ENCODE results near the gene IQCC. TPM values are rescaled to one million over a fixed set of nuclear protein-coding genes. Genes with fewer than 3 reads are reported as not detected.
A peak's percentile ranks its signal among the peaks of the same experiment; 100 is the strongest.

The IQCC gene
- total RNA-seq, 4 donors from 2014 or later, result 0.88 to 8.3 (median 2.6) TPM

DNA sequence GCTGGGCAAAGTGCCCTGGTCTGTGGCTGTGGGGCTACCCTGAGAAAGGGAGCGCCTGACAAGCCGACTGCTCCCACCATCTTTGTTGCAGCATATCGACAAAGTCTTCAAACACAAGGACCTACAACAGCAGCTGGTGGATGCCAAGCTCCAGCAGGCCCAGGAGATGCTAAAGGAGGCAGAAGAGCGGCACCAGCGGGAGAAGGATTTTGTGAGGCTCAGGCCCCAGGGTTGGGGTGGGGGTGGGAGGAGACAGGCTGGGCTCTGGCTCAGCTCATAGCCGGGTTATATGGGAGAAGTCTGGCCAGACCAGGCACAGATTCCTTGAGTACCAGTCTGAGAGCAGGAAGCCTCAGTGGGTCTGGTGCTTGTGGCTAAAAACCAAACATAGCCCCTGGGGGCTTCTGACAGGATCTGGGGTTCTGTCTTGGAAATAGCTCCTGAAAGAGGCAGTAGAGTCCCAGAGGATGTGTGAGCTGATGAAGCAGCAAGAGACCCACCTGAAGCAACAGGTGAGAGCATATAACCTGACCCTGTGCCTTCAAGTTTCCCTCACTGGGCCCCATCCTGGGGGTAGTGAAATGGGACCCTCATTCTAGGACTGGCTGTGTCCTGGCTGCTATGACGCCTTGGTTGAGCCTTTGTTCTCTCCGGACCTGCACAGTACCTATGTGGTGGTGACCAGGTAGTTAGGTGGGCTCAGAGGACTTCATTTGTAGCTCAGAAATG lies 13.1 kb upstream of the IQCC start:
- Histone ChIP-seq H3K9me3 (no peaks in the 10 kb centered on the region), H3K27me3 (no peaks in the 10 kb centered on the region), H3K4me1 (no peaks in the 10 kb centered on the region), H3K4me3 (no peak overlapping the region), H3K27ac (no peak overlapping the region), H3K36me3 (peaks cover 0 to 100% (median 4%) of the 10 kb centered on the region in 3 donors)
- TF ChIP-seq POLR2A (IDR thresholded peaks at IDR 0.05), result no peak
- TF ChIP-seq, protein P1, sequence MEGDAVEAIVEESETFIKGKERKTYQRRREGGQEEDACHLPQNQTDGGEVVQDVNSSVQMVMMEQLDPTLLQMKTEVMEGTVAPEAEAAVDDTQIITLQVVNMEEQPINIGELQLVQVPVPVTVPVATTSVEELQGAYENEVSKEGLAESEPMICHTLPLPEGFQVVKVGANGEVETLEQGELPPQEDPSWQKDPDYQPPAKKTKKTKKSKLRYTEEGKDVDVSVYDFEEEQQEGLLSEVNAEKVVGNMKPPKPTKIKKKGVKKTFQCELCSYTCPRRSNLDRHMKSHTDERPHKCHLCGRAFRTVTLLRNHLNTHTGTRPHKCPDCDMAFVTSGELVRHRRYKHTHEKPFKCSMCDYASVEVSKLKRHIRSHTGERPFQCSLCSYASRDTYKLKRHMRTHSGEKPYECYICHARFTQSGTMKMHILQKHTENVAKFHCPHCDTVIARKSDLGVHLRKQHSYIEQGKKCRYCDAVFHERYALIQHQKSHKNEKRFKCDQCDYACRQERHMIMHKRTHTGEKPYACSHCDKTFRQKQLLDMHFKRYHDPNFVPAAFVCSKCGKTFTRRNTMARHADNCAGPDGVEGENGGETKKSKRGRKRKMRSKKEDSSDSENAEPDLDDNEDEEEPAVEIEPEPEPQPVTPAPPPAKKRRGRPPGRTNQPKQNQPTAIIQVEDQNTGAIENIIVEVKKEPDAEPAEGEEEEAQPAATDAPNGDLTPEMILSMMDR (IDR thresholded peaks at IDR 0.05), result no peak
- peak in 1 of 3 donors; percentile 25 for DNase-seq

DNA sequence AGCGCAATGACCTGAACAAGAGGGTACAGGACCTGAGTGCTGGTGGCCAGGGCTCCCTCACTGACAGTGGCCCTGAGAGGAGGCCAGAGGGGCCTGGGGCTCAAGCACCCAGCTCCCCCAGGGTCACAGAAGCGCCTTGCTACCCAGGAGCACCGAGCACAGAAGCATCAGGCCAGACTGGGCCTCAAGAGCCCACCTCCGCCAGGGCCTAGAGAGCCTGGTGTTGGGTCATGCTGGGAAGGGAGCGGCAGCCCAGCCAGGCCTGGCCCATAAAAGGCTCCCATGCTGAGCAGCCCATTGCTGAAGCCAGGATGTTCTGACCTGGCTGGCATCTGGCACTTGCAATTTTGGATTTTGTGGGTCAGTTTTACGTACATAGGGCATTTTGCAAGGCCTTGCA lies 10.5 kb upstream of the IQCC start:
- DNase-seq, result no peak
- peaks cover 0 to 10% (median 0%) of the 10 kb centered on the region in 4 donors for H3K4me1 ChIP-seq
- no peaks in the 10 kb centered on the region for H3K27me3 ChIP-seq
- no peak overlapping the region for H3K4me3 ChIP-seq
- TF ChIP-seq POLR2A (IDR thresholded peaks at IDR 0.05), result no peak
- TF ChIP-seq, protein P1 (IDR thresholded peaks at IDR 0.05), result no peak
- peaks cover 0 to 83% (median under 1%) of the 10 kb centered on the region in 3 donors for H3K36me3 ChIP-seq
- H3K9me3 ChIP-seq, result no peaks in the 10 kb centered on the region
- H3K27ac ChIP-seq, result no peak overlapping the region

DNA sequence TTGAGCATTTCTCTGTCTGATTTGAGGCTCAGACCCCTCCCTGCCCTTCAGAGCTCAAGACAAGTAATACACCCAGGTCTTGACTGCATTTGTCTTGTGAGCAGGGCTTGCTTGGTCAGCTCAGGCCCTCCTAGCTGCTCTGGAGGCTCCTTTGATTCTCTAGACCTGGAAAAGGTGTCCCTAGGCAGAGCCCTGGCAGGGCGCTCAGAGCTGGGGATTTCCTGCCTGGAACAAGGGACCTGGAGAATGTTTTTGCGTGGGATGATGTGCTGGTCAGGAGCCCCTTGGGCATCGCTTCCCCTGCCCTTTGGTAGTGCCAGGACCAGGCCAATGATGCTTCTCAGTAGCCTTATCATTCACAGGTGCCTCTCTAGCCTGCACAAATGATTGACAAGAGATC lies 9.9 kb upstream of the IQCC start:
- Histone ChIP-seq H3K4me3 (no peak overlapping the region), H3K27ac (no peak overlapping the region), H3K4me1 (peaks cover 0 to 11% (median 0%) of the 10 kb centered on the region in 4 donors), H3K36me3 (peaks cover 0 to 78% (median 0%) of the 10 kb centered on the region in 3 donors), H3K9me3 (no peaks in the 10 kb centered on the region), H3K27me3 (no peaks in the 10 kb centered on the region)
- TF ChIP-seq POLR2A (IDR thresholded peaks at IDR 0.05), result no peak
- TF ChIP-seq, protein P1 (IDR thresholded peaks at IDR 0.05), result no peak
- DNase-seq, result no peak

DNA sequence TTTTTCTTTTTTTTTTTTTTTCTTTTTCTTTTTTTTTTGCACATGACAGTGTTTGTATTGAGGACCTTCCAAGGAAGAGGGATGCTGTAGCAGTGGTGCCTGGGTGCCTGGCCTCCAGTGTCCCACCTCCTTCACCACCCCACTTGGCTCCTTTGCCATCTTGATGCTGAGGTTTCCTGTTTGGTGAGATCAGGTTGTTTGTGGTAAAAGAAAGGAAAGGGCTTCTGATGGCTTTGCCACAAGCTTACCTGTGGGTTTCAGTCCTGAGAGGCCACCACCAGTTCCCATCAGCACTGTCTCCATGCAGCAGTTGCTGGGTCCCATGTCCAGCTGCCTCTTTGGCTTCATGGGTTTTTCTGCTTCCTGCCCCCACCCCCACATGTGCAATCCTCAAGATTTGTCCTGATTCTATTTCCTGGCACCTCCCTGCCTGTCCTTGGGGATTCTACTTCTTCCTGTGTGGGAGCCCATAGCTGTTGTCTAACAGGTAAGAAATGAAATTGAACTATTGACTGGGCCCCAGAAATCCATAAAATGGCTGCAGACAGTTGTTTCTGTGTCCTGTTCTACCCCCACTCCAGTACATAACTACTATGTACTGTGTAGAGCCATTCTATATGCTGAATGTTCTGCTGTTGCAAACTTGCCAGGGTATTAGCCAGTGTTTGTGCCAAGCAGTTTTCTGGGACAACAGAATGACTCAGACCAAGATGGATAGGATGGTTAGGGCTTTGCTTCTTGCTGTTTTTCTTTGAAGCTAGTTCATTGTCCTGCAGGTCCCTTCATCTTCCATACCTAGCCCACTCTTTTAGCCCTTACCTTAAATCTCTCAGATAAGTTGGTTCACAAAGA lies 9.3 kb upstream of the IQCC start:
- H3K27me3 ChIP-seq, result no peaks in the 10 kb centered on the region
- TF ChIP-seq, protein P1 (IDR thresholded peaks at IDR 0.05), result no peak
- no peak for TF ChIP-seq POLR2A (IDR thresholded peaks at IDR 0.05)
- no peaks in the 10 kb centered on the region for H3K9me3 ChIP-seq
- no peak overlapping the region for H3K4me3 ChIP-seq
- no peak overlapping the region for H3K27ac ChIP-seq
- peaks cover 0 to 71% (median 0%) of the 10 kb centered on the region in 3 donors for H3K36me3 ChIP-seq
- peaks cover 0 to 16% (median 0%) of the 10 kb centered on the region in 4 donors for H3K4me1 ChIP-seq
- no peak for DNase-seq

DNA sequence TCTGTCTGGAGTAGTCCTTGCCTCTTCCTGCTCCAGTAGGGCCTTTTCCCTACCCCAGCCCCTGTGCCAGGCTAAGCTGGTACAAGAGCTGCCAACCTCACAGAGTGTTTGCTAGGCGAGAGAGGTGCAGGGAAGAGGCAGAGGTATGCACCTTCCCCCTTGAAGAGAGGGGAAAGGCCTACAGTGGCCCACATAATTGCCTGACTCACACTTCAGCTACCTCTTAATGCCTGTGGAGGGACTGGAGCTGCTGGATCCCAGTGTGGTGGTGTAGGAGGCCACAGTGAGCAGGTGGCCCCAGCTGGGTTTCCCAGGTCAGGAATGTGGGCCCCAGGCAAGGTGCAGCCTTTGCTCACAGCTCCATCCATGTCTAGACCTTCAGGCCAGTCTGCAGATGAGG lies 8.4 kb upstream of the IQCC start:
- Histone ChIP-seq H3K9me3 (no peaks in the 10 kb centered on the region), H3K36me3 (peaks cover 0 to 62% (median 0%) of the 10 kb centered on the region in 3 donors), H3K4me1 (peaks cover 0 to 25% (median 6%) of the 10 kb centered on the region in 4 donors), H3K27me3 (no peaks in the 10 kb centered on the region), H3K27ac (no peak overlapping the region), H3K4me3 (no peak overlapping the region)
- no peak for DNase-seq
- TF ChIP-seq, protein P1 (IDR thresholded peaks at IDR 0.05), result no peak
- no peak for TF ChIP-seq POLR2A (IDR thresholded peaks at IDR 0.05)

Measured in Peyer's patch (tissue), 4 donors.